Astrocyte (in vitro differentiated cells and primary cell): Measurements from ENCODE around the gene LRP1B.

Experiments
- CTCF ChIP-seq: IDR thresholded peaks from 2 replicates; pipeline ENCODE4 v1.5.1; 2011; ENCODE audit warnings: low read depth, mild to moderate bottlenecking, inconsistent platforms, low read length, moderate library complexity; ENCODE audit not compliant: insufficient read depth
- EZH2 ChIP-seq: IDR thresholded peaks from 2 replicates; pipeline ENCODE4 v1.6.1; 2012; ENCODE audit warnings: mild to moderate bottlenecking, low read length, inconsistent platforms; ENCODE audit not compliant: insufficient read depth

GRCh38 chr2:142127248-142127647 lies 3.6 kb downstream of the LRP1B start:
- TF ChIP-seq CTCF (no peak), EZH2 (no peak)
